GM10248 (cell line): ENCODE data around the gene CD6.

Source experiments
- CTCF ChIA-PET: fragments of 300-600 bp; sonication (Branson Sonifier 250); formaldehyde crosslinking; extraction: SDS; loops from one replicate; lab custom pipeline; 2021; ENCODE audit warnings: antibody characterized with exemption; lab: Yijun Ruan, JAX
- POLR2A ChIA-PET: fragments of 350-650 bp; sonication (Branson Sonifier 250); formaldehyde crosslinking; extraction: SDS; loops from one replicate; lab custom pipeline; 2020; ENCODE audit warnings: antibody characterized with exemption; lab: Yijun Ruan, JAX
- DNase-seq: peaks from one replicate; pipeline ENCODE4 v3.0.0; 2012; ENCODE audit errors: extremely low spot score
- CTCF ChIP-seq: IDR thresholded peaks from 2 replicates; pipeline ENCODE4 v1.5.1; 2012; ENCODE audit warnings: mild to moderate bottlenecking, low read depth; ENCODE audit errors: extremely low read depth, missing control alignments, control extremely low read depth

Gene CD6

GRCh38 chr11:61033417-61033816 is 61.9 kb downstream of the CD6 start:
- TF ChIP-seq CTCF, result no peak
- ChIA-PET POLR2A (no interaction called here), CTCF (no interaction called here)
- DNase-seq, result no peak

DNA sequence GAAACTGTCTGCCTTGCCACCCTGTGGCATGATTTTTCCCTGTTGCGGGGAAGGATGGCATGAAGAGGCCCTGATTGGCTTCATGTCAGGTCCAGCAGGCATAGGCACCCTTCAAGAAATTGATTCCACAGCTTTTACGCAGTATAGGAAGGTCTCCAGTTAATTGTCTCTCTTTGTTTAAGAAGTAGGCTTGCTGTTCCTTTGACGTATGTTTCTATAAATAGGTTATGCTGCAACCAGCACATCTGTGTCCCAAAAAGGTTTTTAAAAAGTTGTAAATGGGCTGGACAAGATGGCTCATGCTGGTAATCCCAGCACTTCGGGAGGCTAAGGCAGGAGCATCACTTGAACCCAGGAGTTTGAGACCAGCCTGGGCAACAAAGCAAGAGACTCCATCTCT is 62.6 kb downstream of the CD6 start:
- ChIA-PET POLR2A (no interaction called here), CTCF (interaction anchor here (0.9 kb wide), 1 partner anchor 95 kb away, joined by 3 read pairs; no protein-coding TSS in a partner anchor)
- TF ChIP-seq CTCF, result no peak
- no peak for DNase-seq

- ChIA-PET CTCF (interaction anchor here (0.9 kb wide), 1 partner anchor 94 kb away, joined by 3 read pairs; no protein-coding TSS in a partner anchor), POLR2A (no interaction called here)
- DNase-seq, result no peak
- TF ChIP-seq CTCF, result no peak
Measured at GRCh38 chr11:61034704-61035525, 63.4 kb downstream of the CD6 start.

- POLR2A ChIA-PET, result no interaction called here
- DNase-seq, result no peak
- TF ChIP-seq CTCF, result no peak
- CTCF ChIA-PET, result no interaction called here
Measured at GRCh38 chr11:61035526-61035835, 64.0 kb downstream of the CD6 start.

DNA sequence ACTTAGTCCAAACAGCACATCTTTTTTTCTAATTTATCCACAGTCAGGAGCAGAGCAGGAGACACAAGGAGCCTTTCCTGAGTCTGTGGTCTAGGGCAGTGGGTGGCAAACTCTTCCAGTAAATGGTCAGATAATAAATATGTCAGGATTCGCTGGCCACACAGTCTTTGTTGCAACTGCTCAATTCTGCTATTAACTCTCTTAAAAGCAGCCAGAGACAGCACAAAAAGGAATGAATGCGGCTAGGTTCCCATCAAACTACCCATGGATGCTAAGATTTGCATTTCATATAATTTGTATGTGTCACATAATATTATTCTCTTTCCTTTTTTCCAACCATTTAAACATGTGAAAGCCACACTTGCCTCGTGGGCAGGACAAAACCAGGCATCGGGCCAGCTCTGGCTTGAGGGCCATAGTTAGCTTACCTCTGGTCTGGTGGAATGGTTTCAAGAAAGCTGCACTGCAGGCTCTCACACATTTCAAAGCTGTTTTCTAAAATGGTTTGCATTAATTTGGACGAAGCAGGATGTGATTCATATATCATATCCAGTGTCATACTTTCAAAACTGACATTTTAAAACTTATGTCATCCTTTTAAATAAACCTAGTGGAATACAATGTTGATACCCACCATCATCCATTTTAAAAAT is 66.1 kb downstream of the CD6 start:
- POLR2A ChIA-PET, result no interaction called here
- TF ChIP-seq CTCF, result no peak
- no peak for DNase-seq
- CTCF ChIA-PET, result interaction anchor here (0.7 to 1.1 kb wide), 2 partner anchors 9 to 10 kb away, joined by 3 read pairs; no protein-coding TSS in a partner anchor

DNA sequence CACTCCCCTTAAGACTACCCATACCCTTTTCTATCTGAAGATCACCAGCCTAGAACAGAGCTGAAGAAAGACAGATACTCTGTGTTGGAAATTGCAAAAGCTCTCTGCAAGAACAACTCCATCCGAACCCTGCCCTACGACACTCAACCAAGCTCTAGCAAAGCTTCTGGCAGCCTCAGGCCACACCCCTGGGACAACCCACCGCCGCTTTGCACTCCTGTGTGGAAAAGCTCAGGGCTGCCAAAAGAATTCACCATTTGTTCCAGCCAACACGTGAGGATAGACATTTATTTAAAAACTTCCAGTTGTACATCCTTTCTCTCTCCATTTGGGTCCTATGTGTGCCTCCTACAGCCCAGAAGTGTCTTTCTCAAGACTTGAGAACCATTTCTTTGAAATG is 68.4 kb downstream of the CD6 start:
- ChIA-PET POLR2A (no interaction called here), CTCF (interaction anchor here (1.2 to 6.0 kb wide), 2 partner anchors 14 to 147 kb away, joined by 3 to 42 read pairs; no protein-coding TSS in a partner anchor)
- TF ChIP-seq CTCF, result no peak
- DNase-seq, result no peak
